GM18858 (cell line): ENCODE data around the gene KRT39.
"Not testable (repeated sequence)": the region's sequence is repeated elsewhere in the genome, so short reads cannot be mapped to it uniquely, and the experiment has no call there.

Experiments used
- ATAC-seq: cut with Tn5 transposase; IDR thresholded peaks from one replicate; pipeline ENCODE4 v1.9.1; 2021; ENCODE audit not compliant: unreplicated experiment

KRT39 gene

GRCh38 chr17:40944531-40944930 lies 22.2 kb downstream of the KRT39 start:
- ATAC-seq, result no peak

GRCh38 chr17:40942553-40942952 lies 24.2 kb downstream of the KRT39 start:
- no peak for ATAC-seq

GRCh38 chr17:40940266-40940665 lies 26.5 kb downstream of the KRT39 start:
- ATAC-seq, result no peak

- ATAC-seq, result no peak
Observed at GRCh38 chr17:40938981-40939380, 27.8 kb downstream of the KRT39 start.

GRCh38 chr17:40937384-40937819 lies 29.3 kb downstream of the KRT39 start, which contains the start of gene KRT23:
Gene KRT23, minus strand, starts transcription at chr17:40937646. Its CDS starts 1,043 bp downstream, at chr17:40936603.
- ATAC-seq, result no peak

GRCh38 chr17:40936976-40937375 lies 29.8 kb downstream of the KRT39 start:
- ATAC-seq, result no peak

GRCh38 chr17:40936437-40936971 lies 30.2 kb downstream of the KRT39 start:
- no peak for ATAC-seq

- no peak for ATAC-seq
Observed at GRCh38 chr17:40935624-40936023, 31.1 kb downstream of the KRT39 start.

GRCh38 chr17:40932608-40933007 lies 34.1 kb downstream of the KRT39 start:
- ATAC-seq, result no peak

GRCh38 chr17:40931311-40931710 lies 35.4 kb downstream of the KRT39 start:
- ATAC-seq, result no peak

- no peak for ATAC-seq
Observed at GRCh38 chr17:40926341-40926740, 40.4 kb downstream of the KRT39 start.

GRCh38 chr17:40922239-40922638 lies 44.5 kb downstream of the KRT39 start:
- ATAC-seq, result no peak

GRCh38 chr17:40921026-40921425 lies 45.7 kb downstream of the KRT39 start:
- no peak for ATAC-seq

- ATAC-seq, result not testable (repeated sequence)
Observed at GRCh38 chr17:40917116-40917515, 49.6 kb downstream of the KRT39 start.

- ATAC-seq, result no peak
Observed at GRCh38 chr17:40916366-40916765, 50.4 kb downstream of the KRT39 start.

GRCh38 chr17:40915721-40916256 lies 51.0 kb downstream of the KRT39 start:
- no peak for ATAC-seq

- ATAC-seq, result no peak
Observed at GRCh38 chr17:40915199-40915661, 51.5 kb downstream of the KRT39 start.

GRCh38 chr17:40914075-40914855 lies 52.5 kb downstream of the KRT39 start:
- no peak for ATAC-seq

- ATAC-seq, result no peak
Observed at GRCh38 chr17:40912486-40913210, 54.1 kb downstream of the KRT39 start.

GRCh38 chr17:40910441-40910841 lies 56.3 kb downstream of the KRT39 start:
- no peak for ATAC-seq

GRCh38 chr17:40909755-40910154 lies 57.0 kb downstream of the KRT39 start:
- ATAC-seq, result no peak

- ATAC-seq, result no peak
Observed at GRCh38 chr17:40909351-40909750, 57.4 kb downstream of the KRT39 start.
